NB4 (cell line): ENCODE measurements around the gene NAV3.

Experiments used
- MYC ChIP-seq: IDR thresholded peaks from 2 replicates; pipeline ENCODE4 v1.6.1; 2011; ENCODE audit warnings: low read depth, low read length
- POLR2A ChIP-seq: IDR thresholded peaks from 2 replicates; pipeline ENCODE4 v1.6.1; 2011; ENCODE audit warnings: mild to moderate bottlenecking; ENCODE audit not compliant: insufficient read length; ENCODE audit errors: extremely low read depth
- TF ChIP-seq, protein P1 (sequence below): IDR thresholded peaks from one replicate; pipeline ENCODE4 v1.5.1; 2012; ENCODE audit warnings: low read depth, low read length

DNA sequence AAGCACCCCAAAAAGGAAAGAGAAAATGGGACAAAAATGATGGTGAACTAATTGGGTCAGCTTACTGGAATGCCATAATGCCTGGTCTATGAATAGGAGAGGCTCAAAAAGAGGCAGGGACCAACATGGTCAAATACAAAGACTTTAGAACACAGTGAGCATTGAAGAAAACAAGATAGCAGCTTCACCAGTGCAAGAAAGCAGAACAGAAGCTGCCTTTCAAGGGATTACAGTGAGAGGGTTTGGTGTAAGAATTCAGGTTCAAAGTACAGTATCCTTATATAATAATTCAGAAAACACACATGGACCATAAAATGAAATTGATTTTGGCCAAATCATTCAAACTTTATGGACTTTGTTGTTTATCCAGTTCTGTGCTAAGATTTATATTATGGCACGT is 162.1 kb downstream of the NAV3 start:
- TF ChIP-seq, protein P1, sequence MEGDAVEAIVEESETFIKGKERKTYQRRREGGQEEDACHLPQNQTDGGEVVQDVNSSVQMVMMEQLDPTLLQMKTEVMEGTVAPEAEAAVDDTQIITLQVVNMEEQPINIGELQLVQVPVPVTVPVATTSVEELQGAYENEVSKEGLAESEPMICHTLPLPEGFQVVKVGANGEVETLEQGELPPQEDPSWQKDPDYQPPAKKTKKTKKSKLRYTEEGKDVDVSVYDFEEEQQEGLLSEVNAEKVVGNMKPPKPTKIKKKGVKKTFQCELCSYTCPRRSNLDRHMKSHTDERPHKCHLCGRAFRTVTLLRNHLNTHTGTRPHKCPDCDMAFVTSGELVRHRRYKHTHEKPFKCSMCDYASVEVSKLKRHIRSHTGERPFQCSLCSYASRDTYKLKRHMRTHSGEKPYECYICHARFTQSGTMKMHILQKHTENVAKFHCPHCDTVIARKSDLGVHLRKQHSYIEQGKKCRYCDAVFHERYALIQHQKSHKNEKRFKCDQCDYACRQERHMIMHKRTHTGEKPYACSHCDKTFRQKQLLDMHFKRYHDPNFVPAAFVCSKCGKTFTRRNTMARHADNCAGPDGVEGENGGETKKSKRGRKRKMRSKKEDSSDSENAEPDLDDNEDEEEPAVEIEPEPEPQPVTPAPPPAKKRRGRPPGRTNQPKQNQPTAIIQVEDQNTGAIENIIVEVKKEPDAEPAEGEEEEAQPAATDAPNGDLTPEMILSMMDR, result no peak
- TF ChIP-seq MYC (no peak), POLR2A (no peak)
